ENCODE data around the gene LRRC19. TPM values are rescaled to one million over a fixed set of nuclear protein-coding genes. Genes with fewer than 3 reads are reported as not detected.

The LRRC19 gene
- 0.27 TPM for total RNA-seq
- long read RNA-seq, partial matches to known transcripts, result 0 of 1 reads
- long read RNA-seq, other reads (novel, unspliced or antisense), result 1 of 1 reads

DNA sequence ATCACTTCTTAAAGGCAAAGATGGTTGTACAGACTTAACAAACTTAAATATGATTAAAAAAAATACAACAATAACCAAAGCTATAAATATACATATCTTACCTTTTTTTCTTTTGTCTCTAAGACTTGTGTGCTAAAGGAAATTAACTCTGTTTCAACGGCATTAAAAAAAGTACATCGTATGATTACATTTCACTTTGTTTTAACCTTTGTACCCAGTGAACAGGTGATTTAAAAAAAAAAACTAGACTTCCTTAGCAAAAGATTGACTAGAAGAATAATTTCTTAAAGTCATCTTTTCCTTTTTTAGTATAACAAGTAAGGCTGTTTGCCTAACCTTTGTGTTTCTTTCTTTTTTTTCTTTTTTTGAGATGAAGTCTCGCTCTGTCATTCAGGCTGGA, at the start of gene LRRC19:
Gene LRRC19 (minus strand): TSS at position 182 of the 400 bp plus-strand sequence. CDS start 5,978 bp downstream, outside the sequence.
- intact Hi-C loops (cut with DNase I), result no loop called here
- Histone ChIP-seq H3K36me3 (peaks cover 6% of the 10 kb centered on the region), H3K27ac (no peak within 1 kb of the TSS), H3K4me3 (no peak within 1 kb of the TSS), H3K4me1 (no peaks in the 10 kb centered on the region), H3K27me3 (ENCODE audit: low read depth) (no peaks in the 10 kb centered on the region), H3K9me3 (no peaks in the 10 kb centered on the region)
- DNase-seq (no peak), ATAC-seq (no peak)
- no peak for TF ChIP-seq CTCF (IDR thresholded peaks at IDR 0.05)

- H3K27ac ChIP-seq, result no peak overlapping the region
- peaks cover 11% of the 10 kb centered on the region for H3K36me3 ChIP-seq
- ATAC-seq (no peak), DNase-seq (no peak)
- H3K9me3 ChIP-seq, result no peaks in the 10 kb centered on the region
- TF ChIP-seq CTCF (IDR thresholded peaks at IDR 0.05), result no peak
- no peaks in the 10 kb centered on the region for H3K4me1 ChIP-seq
- intact Hi-C loops (cut with DNase I), result no loop called here
- no peak overlapping the region for H3K4me3 ChIP-seq
- no peaks in the 10 kb centered on the region for H3K27me3 ChIP-seq (ENCODE audit: low read depth)
Observed at GRCh38 chr9:27054841-27055240, 49.4 kb upstream of the LRRC19 start.

DNA sequence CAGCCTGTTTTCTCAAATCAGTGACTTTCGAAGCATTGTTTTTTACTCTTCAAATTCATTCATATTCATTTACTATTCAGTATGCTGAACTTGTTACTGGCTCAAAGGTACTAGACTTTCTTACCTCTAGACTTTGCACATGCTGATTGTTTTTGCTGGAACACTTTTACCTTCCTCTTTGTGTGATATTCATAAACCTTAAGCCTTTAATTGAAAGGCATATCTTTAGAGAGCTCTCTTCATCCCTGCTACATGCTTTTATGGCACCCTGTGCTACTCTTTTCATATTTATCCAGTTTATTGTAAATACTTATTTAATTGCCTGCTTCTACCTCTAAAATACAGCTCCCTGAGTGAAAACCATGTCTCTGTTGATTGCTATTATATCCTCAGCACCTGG, 48.7 kb upstream of the LRRC19 start:
- H3K36me3 ChIP-seq, result peaks cover 13% of the 10 kb centered on the region
- H3K4me1 ChIP-seq, result no peaks in the 10 kb centered on the region
- H3K27me3 ChIP-seq (ENCODE audit: low read depth), result no peaks in the 10 kb centered on the region
- no peaks in the 10 kb centered on the region for H3K9me3 ChIP-seq
- H3K4me3 ChIP-seq, result no peak overlapping the region
- DNase-seq (no peak), ATAC-seq (no peak)
- no peak for TF ChIP-seq CTCF (IDR thresholded peaks at IDR 0.05)
- intact Hi-C loops (cut with DNase I), result no loop called here
- no peak overlapping the region for H3K27ac ChIP-seq

- no peaks in the 10 kb centered on the region for H3K27me3 ChIP-seq (ENCODE audit: low read depth)
- H3K9me3 ChIP-seq, result no peaks in the 10 kb centered on the region
- ATAC-seq (peak in 1 of 2 donors; percentile 59), DNase-seq (no peak)
- no peak overlapping the region for H3K4me3 ChIP-seq
- intact Hi-C loops (cut with DNase I), result no loop called here
- H3K4me1 ChIP-seq, result no peaks in the 10 kb centered on the region
- no peak overlapping the region for H3K27ac ChIP-seq
- H3K36me3 ChIP-seq, result peaks cover 18% of the 10 kb centered on the region
- no peak for TF ChIP-seq CTCF (IDR thresholded peaks at IDR 0.05)
Observed at GRCh38 chr9:27053369-27054022, 48.0 kb upstream of the LRRC19 start.

GRCh38 chr9:27047136-27047535, 41.7 kb upstream of the LRRC19 start:
- TF ChIP-seq CTCF (IDR thresholded peaks at IDR 0.05), result no peak
- H3K36me3 ChIP-seq, result peaks cover 20% of the 10 kb centered on the region
- no peaks in the 10 kb centered on the region for H3K9me3 ChIP-seq
- no peaks in the 10 kb centered on the region for H3K27me3 ChIP-seq (ENCODE audit: low read depth)
- H3K4me3 ChIP-seq, result no peak overlapping the region
- intact Hi-C loops (cut with DNase I), result no loop called here
- no peak for ATAC-seq
- no peak overlapping the region for H3K27ac ChIP-seq
- H3K4me1 ChIP-seq, result no peaks in the 10 kb centered on the region
- no peak for DNase-seq

Measured in lower lobe of right lung (tissue), 2 donors.